Lung (tissue), 12 donors: ENCODE data around the gene BOD1L1. TPM values are rescaled to one million over a fixed set of nuclear protein-coding genes. Genes with fewer than 3 reads are reported as not detected.
A peak's percentile ranks its signal among the peaks of the same experiment; 100 is the strongest.

Experiments
- ATAC-seq: fragments of 200-7000 bp; cut with Tn5 transposase; one replicate; pipeline ENCODE4 v1.9.1; 2020; ENCODE audit warnings: moderate number of reproducible peaks; ENCODE audit not compliant: insufficient read depth, low FRiP score
- DNase-seq, 3 donors: peaks; one replicate each; pipeline ENCODE4 v3.0.0-alpha.2; 2013 to 2017
- H3K27ac ChIP-seq, 2 donors: one replicate each; pipeline ENCODE4 v1.5.1; 2013; ENCODE audit warnings: mild to moderate bottlenecking in 2 of 2, moderate library complexity in 2 of 2, control low read depth in 1 of 2, inconsistent platforms in 1 of 2, low read depth in 1 of 2, low read length in 1 of 2
- H3K27me3 ChIP-seq, 3 donors: one replicate each; pipeline ENCODE4 v1.5.1; 2013; ENCODE audit warnings: low read length in 2 of 3; ENCODE audit not compliant: control insufficient read depth in 3 of 3, insufficient read depth in 3 of 3
- H3K36me3 ChIP-seq, 4 donors: one replicate each; pipeline ENCODE4 v1.5.1; 2013; ENCODE audit warnings: low read length in 4 of 4, mild to moderate bottlenecking in 1 of 4, moderate library complexity in 1 of 4; ENCODE audit not compliant: control insufficient read depth in 4 of 4, insufficient read depth in 4 of 4
- H3K4me1 ChIP-seq, 5 donors: one replicate each; pipeline ENCODE4 v1.5.1; 2013; ENCODE audit warnings: low read length in 5 of 5, mild to moderate bottlenecking in 2 of 5, moderate library complexity in 1 of 5; ENCODE audit not compliant: control insufficient read depth in 5 of 5, insufficient read depth in 5 of 5
- H3K4me3 ChIP-seq: one replicate; pipeline ENCODE4 v1.5.1; 2013; ENCODE audit warnings: mild to moderate bottlenecking, control low read depth, moderate library complexity
- H3K9ac ChIP-seq, 2 donors: one replicate each; pipeline ENCODE4 v1.5.1; 2013; ENCODE audit warnings: low read length in 2 of 2, control low read depth in 1 of 2; ENCODE audit not compliant: insufficient read depth in 1 of 2
- H3K9me3 ChIP-seq, 4 donors: one replicate each; pipeline ENCODE4 v1.5.1; 2013; ENCODE audit warnings: low read length in 3 of 4, mild to moderate bottlenecking in 1 of 4, moderate library complexity in 1 of 4; ENCODE audit not compliant: control insufficient read depth in 4 of 4, insufficient read depth in 3 of 4
- WGBS, 2 donors: extraction: QIAGEN DNeasy Blood & Tissue Kit; methylation state at CpG; one replicate each; pipeline ENCODE4 v1.1.7; 2013; 5-methylcytosine and 5-hydroxymethylcytosine counted together
- polyA plus RNA-seq, 2 donors: library from polyadenylated mRNA; stranded (reverse); fragments of 200-250 nt; gene quantifications; one replicate each; pipeline ENCODE4 v1.2.1, GENCODE V29; 2013
- total RNA-seq, 2 donors: library from RNA; depleted of rRNA in 1 of 2; stranded (reverse); fragments of >200 nt in 1 of 2; gene quantifications; one replicate each; pipeline ENCODE4 v1.2.1, GENCODE V29; 2014 to 2021
- TF ChIP-seq, protein P1 (sequence below): IDR thresholded peaks from 2 replicates; pipeline ENCODE4 v1.5.1; 2012; ENCODE audit warnings: mild to moderate bottlenecking; ENCODE audit errors: control extremely low read depth, extremely low read depth
- donor health status: control.
- donor health status: control.
- donor health status: Bipolar disorder and iron deficiency.
- donor health status: healthy.
- donor health status: DM: yes; HTN: yes; CAD: no.

Gene BOD1L1
- total and polyA plus RNA-seq, 4 donors, result 8.5 to 83.9 (median 24.0) TPM

DNA sequence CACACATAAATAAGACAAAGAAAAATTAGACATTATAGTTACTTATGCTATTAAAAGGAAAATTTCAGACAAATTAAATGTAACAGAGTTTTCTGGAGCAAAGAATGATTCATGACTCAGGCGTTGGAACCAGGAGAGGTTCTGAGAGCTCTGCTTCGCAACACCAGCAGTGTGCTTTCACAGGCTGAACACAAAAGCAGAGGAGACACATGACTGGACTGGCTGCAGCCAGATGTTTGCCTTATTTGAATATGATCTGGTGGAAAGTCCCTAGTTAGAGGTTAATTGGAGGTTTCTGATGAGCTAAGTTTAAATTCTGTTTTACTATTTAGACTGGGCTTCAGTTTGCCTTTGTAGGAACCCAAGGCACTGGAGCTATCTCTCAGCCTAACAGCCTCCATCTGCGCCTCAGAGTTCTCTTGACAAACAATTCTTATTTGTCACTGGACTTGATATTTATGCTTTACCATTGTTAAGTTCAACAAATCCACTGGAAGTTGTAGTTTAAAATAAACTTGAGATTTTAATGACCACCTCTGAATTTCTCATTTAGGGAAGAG lies 16.2 kb downstream of the BOD1L1 start:
- H3K36me3 ChIP-seq, result peaks cover 14 to 45% (median 28%) of the 10 kb centered on the region in 4 donors
- 91% methylated on average over 3 of the region's 3 CpGs for WGBS, 2 donors
- H3K27ac ChIP-seq, result peak overlapping the region in 1 of 2 donors; percentile 33
- no peaks in the 10 kb centered on the region for H3K9me3 ChIP-seq
- H3K4me1 ChIP-seq, result no peaks in the 10 kb centered on the region
- no peaks in the 10 kb centered on the region for H3K27me3 ChIP-seq
- TF ChIP-seq, protein P1, sequence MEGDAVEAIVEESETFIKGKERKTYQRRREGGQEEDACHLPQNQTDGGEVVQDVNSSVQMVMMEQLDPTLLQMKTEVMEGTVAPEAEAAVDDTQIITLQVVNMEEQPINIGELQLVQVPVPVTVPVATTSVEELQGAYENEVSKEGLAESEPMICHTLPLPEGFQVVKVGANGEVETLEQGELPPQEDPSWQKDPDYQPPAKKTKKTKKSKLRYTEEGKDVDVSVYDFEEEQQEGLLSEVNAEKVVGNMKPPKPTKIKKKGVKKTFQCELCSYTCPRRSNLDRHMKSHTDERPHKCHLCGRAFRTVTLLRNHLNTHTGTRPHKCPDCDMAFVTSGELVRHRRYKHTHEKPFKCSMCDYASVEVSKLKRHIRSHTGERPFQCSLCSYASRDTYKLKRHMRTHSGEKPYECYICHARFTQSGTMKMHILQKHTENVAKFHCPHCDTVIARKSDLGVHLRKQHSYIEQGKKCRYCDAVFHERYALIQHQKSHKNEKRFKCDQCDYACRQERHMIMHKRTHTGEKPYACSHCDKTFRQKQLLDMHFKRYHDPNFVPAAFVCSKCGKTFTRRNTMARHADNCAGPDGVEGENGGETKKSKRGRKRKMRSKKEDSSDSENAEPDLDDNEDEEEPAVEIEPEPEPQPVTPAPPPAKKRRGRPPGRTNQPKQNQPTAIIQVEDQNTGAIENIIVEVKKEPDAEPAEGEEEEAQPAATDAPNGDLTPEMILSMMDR, result no peak
- ATAC-seq (no peak), DNase-seq (no peak)
- no peak overlapping the region for H3K4me3 ChIP-seq
- no peak overlapping the region for H3K9ac ChIP-seq

- Histone ChIP-seq H3K9ac (no peak overlapping the region), H3K4me1 (no peaks in the 10 kb centered on the region), H3K36me3 (peaks cover 19 to 58% (median 45%) of the 10 kb centered on the region in 4 donors), H3K27me3 (no peaks in the 10 kb centered on the region), H3K4me3 (no peak overlapping the region), H3K27ac (no peak overlapping the region), H3K9me3 (peaks cover 0 to 2% (median 0%) of the 10 kb centered on the region in 4 donors)
- TF ChIP-seq, protein P1, result no peak
- 84 to 95% methylated on average over 1 of the region's 1 CpG for WGBS, 2 donors
- ATAC-seq, result no peak
- no peak for DNase-seq
Observed at GRCh38 chr4:13605330-13605729, 22.2 kb downstream of the BOD1L1 start.

DNA sequence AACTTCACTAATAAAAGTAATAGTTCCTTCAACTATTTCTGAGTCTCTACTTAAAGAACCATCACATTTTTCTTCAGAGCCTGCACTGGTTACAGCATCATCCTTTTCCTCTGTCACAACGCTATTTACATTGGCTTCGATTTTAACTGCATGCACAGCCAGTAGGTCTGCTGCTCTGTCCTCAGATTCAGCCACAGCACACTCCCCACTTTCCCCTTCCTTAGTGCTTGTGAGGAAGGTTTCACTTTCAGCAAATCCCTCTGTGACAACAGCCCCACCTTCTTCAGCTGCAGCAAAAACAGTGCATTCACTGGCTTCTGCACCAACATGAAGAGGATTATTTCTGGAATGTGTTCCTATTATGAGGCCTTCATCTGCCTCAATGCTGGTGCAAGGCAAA lies 25.7 kb downstream of the BOD1L1 start:
- Histone ChIP-seq H3K9me3 (peaks cover 0 to 2% (median 0%) of the 10 kb centered on the region in 4 donors), H3K4me1 (no peaks in the 10 kb centered on the region), H3K27me3 (no peaks in the 10 kb centered on the region), H3K27ac (no peak overlapping the region), H3K36me3 (peaks cover 24 to 48% (median 42%) of the 10 kb centered on the region in 4 donors), H3K4me3 (no peak overlapping the region), H3K9ac (no peak overlapping the region)
- TF ChIP-seq, protein P1, result no peak
- 87 to 92% methylated on average over 2 of the region's 2 CpGs for WGBS, 2 donors
- DNase-seq (no peak), ATAC-seq (no peak)

DNA sequence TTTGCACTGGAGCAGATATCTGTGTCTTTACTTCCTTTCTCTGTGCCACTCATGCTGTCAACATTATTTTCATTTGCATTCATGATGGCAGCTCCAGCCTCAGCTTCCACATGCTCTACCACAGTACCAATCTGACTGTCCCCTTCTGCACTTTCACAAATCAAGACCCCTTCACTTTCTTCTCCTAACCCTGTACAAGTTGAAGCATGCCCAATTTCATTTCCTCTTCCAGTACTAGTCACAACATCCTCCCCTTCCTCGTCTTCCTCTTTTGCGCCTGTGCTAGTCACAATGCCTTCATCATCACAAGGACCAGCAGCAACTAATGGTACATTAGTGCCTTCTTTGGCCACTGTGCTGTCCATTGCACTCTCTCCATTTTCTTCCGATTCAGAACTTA lies 26.5 kb downstream of the BOD1L1 start:
- no peak overlapping the region for H3K9ac ChIP-seq
- no peak overlapping the region for H3K4me3 ChIP-seq
- ATAC-seq (peak; percentile 58), DNase-seq (no peak)
- H3K27ac ChIP-seq, result no peak overlapping the region
- H3K27me3 ChIP-seq, result no peaks in the 10 kb centered on the region
- H3K4me1 ChIP-seq, result no peaks in the 10 kb centered on the region
- WGBS, 2 donors, result 64 to 87% methylated on average over 3 of the region's 3 CpGs
- TF ChIP-seq, protein P1, result no peak
- peaks cover 27 to 51% (median 45%) of the 10 kb centered on the region in 4 donors for H3K36me3 ChIP-seq
- H3K9me3 ChIP-seq, result peaks cover 0 to 2% (median 0%) of the 10 kb centered on the region in 4 donors
